ENCODE results near the gene ZNF324B. TPM values are rescaled to one million over a fixed set of nuclear protein-coding genes. Genes with fewer than 3 reads are reported as not detected.
A peak's percentile ranks its signal among the peaks of the same experiment; 100 is the strongest.

Gene ZNF324B
- total and polyA plus RNA-seq, 4 donors: 0.53 to 4.9 (median 2.8) TPM

GRCh38 chr19:58479303-58479702, 27.9 kb downstream of the ZNF324B start:
- H3K9me3 ChIP-seq (ENCODE audit: control insufficient read depth in 4 of 4, low read length in 3 of 4): no peaks in the 10 kb centered on the region
- 95% methylated on average over 7 of the region's 7 CpGs for WGBS
- H3K9ac ChIP-seq (ENCODE audit: low read depth in 1 of 2, low read length in 2 of 2): no peak overlapping the region
- peak overlapping the region in 1 of 2 donors; percentile 34 for H3K27ac ChIP-seq (ENCODE audit: low read depth in 1 of 2, low read length in 2 of 2)
- no peak for DNase-seq (ENCODE audit: low spot score)
- TF ChIP-seq RXRA (IDR thresholded peaks at IDR 0.05): no peak
- no peak for TF ChIP-seq TAF1 (conservative IDR thresholded peaks at IDR 0.05)
- TF ChIP-seq JUND (IDR thresholded peaks at IDR 0.05): no peak
- TF ChIP-seq ZBTB33 (IDR thresholded peaks at IDR 0.05): no peak
- no peak for TF ChIP-seq HNF4G (IDR thresholded peaks at IDR 0.05)
- no peak for TF ChIP-seq SP1 (IDR thresholded peaks at IDR 0.05)
- TF ChIP-seq FOXA1 (IDR thresholded peaks at IDR 0.05): no peak
- TF ChIP-seq FOXA2 (IDR thresholded peaks at IDR 0.05): no peak
- TF ChIP-seq NR2F2 (IDR thresholded peaks at IDR 0.05): no peak
- TF ChIP-seq GABPA (IDR thresholded peaks at IDR 0.05 in 1 of 2, conservative IDR thresholded peaks at IDR 0.05 in 1 of 2): no peak
- H3K36me3 ChIP-seq (ENCODE audit: control insufficient read depth in 4 of 4, insufficient read depth in 3 of 4, low read depth in 1 of 4, low read length in 3 of 4): peaks cover 0 to 15% (median 5%) of the 10 kb centered on the region in 4 donors
- H3K4me1 ChIP-seq (ENCODE audit: control insufficient read depth in 4 of 4, insufficient read depth in 4 of 4, low read length in 3 of 4): peaks cover 5 to 21% (median 15%) of the 10 kb centered on the region in 4 donors
- H3K4me3 ChIP-seq (ENCODE audit: low read depth in 1 of 3, low read length in 3 of 3): no peak overlapping the region
- H3K27me3 ChIP-seq (ENCODE audit: control insufficient read depth in 4 of 4, insufficient read depth in 4 of 4, low read length in 3 of 4): no peaks in the 10 kb centered on the region

- Histone ChIP-seq H3K9ac (ENCODE audit: low read depth in 1 of 2, low read length in 2 of 2) (no peak overlapping the region), H3K9me3 (ENCODE audit: control insufficient read depth in 4 of 4, low read length in 3 of 4) (no peaks in the 10 kb centered on the region), H3K4me1 (ENCODE audit: control insufficient read depth in 4 of 4, insufficient read depth in 4 of 4, low read length in 3 of 4) (peaks cover 5 to 18% (median 13%) of the 10 kb centered on the region in 4 donors), H3K27me3 (ENCODE audit: control insufficient read depth in 4 of 4, insufficient read depth in 4 of 4, low read length in 3 of 4) (no peaks in the 10 kb centered on the region), H3K36me3 (ENCODE audit: control insufficient read depth in 4 of 4, insufficient read depth in 3 of 4, low read depth in 1 of 4, low read length in 3 of 4) (peaks cover 0 to 15% (median 5%) of the 10 kb centered on the region in 4 donors), H3K4me3 (ENCODE audit: low read depth in 1 of 3, low read length in 3 of 3) (no peak overlapping the region), H3K27ac (ENCODE audit: low read depth in 1 of 2, low read length in 2 of 2) (no peak overlapping the region)
- 94% methylated on average over 28 of the region's 28 CpGs for WGBS
- TF ChIP-seq SP1 (IDR thresholded peaks at IDR 0.05) (no peak), CTCF (IDR thresholded peaks at IDR 0.05; ENCODE audit: low read depth, low read length, missing input control) (no peak), JUND (IDR thresholded peaks at IDR 0.05) (no peak), RXRA (IDR thresholded peaks at IDR 0.05) (no peak), HNF4A (conservative IDR thresholded peaks at IDR 0.05) (no peak), ZBTB33 (IDR thresholded peaks at IDR 0.05) (no peak), FOXA2 (IDR thresholded peaks at IDR 0.05) (no peak), YY1 (IDR thresholded peaks at IDR 0.05) (no peak), REST (IDR thresholded peaks at IDR 0.05) (no peak), GABPA (IDR thresholded peaks at IDR 0.05 in 1 of 2, conservative IDR thresholded peaks at IDR 0.05 in 1 of 2) (no peak), EGR1 (IDR thresholded peaks at IDR 0.05; ENCODE audit: low read depth in 2 of 2) (no peak), RAD21 (IDR thresholded peaks at IDR 0.05) (no peak), NR2F2 (IDR thresholded peaks at IDR 0.05) (no peak), HNF4G (IDR thresholded peaks at IDR 0.05) (no peak), TAF1 (conservative IDR thresholded peaks at IDR 0.05) (no peak), FOXA1 (IDR thresholded peaks at IDR 0.05) (no peak), ATF3 (IDR thresholded peaks at IDR 0.05) (no peak), MAX (IDR thresholded peaks at IDR 0.05) (no peak)
- no peak for DNase-seq (ENCODE audit: low spot score)
Measured at GRCh38 chr19:58479736-58480480, 28.5 kb downstream of the ZNF324B start.

Measured in liver (tissue), 9 donors.